HFFc6 (cell line): ENCODE measurements around the gene DCLK2. TPM values are rescaled to one million over a fixed set of nuclear protein-coding genes. Genes with fewer than 3 reads are reported as not detected.
A peak's percentile ranks its signal among the peaks of the same experiment; 100 is the strongest.

ENCODE experiments used
- DNase-seq: peaks from one replicate; pipeline ENCODE4 v3.0.0-alpha.2; 2018
- H3K27ac Mint-ChIP-seq: 2 replicates; pipeline ENCODE4 v1.8.0; 2020; ENCODE audit warnings: mild to moderate bottlenecking, mixed read lengths
- H3K27me3 Mint-ChIP-seq: 2 replicates; pipeline ENCODE4 v1.8.0; 2021; ENCODE audit warnings: mild to moderate bottlenecking, moderate library complexity, mixed read lengths; ENCODE audit not compliant: insufficient read depth
- H3K36me3 Mint-ChIP-seq: 2 replicates; pipeline ENCODE4 v1.8.0; 2021; ENCODE audit warnings: low read depth, mixed read lengths
- H3K4me1 Mint-ChIP-seq: 2 replicates; pipeline ENCODE4 v1.8.0; 2020; ENCODE audit warnings: low read depth, mixed read lengths
- H3K4me3 Mint-ChIP-seq: 2 replicates; pipeline ENCODE4 v1.8.0; 2020; ENCODE audit warnings: mild to moderate bottlenecking, moderate library complexity, mixed read lengths
- H3K9me3 Mint-ChIP-seq: 2 replicates; pipeline ENCODE4 v1.8.0; 2020; ENCODE audit warnings: mild to moderate bottlenecking, mixed read lengths
- CTCF ChIP-seq: fragments of 200-600 bp; sonication (generic); IDR thresholded peaks from 2 replicates; pipeline ENCODE4 v1.5.0; 2021; ENCODE audit warnings: antibody characterized with exemption, mild to moderate bottlenecking
- total RNA-seq, 6 experiments: library from RNA; stranded (reverse); fragmentation: NEBNext Ultra II Directional; extraction: Animal tissue kit (Norgen Biotek cat#: 25700); gene quantifications; 2 replicates in 1 of 6; 3 replicates in 5 of 6; pipeline ENCODE4 v1.2.3, GENCODE V29; 2021

DCLK2 gene
- total RNA-seq, 6 experiments from 2014 or later = 36.7 to 53.7 (median 38.4) TPM

GRCh38 chr4:150247184-150247583 lies 168.9 kb downstream of the DCLK2 start:
- peaks cover 64% of the 10 kb centered on the region for H3K36me3 Mint-ChIP-seq
- peaks cover 58% of the 10 kb centered on the region for H3K4me1 Mint-ChIP-seq
- H3K4me3 Mint-ChIP-seq = no peak overlapping the region; the same call in 1 of the 2 replicates
- TF ChIP-seq CTCF = no peak
- peak overlapping the region; percentile 62 for H3K27ac Mint-ChIP-seq
- no peak for DNase-seq
- H3K9me3 Mint-ChIP-seq = peaks cover 5% of the 10 kb centered on the region; the same call in 1 of the 2 replicates
- peaks cover 34% of the 10 kb centered on the region for H3K27me3 Mint-ChIP-seq

GRCh38 chr4:150248181-150248580 lies 169.9 kb downstream of the DCLK2 start:
- Mint-ChIP-seq H3K27me3 (peaks cover 37% of the 10 kb centered on the region), H3K4me3 (peak overlapping the region; percentile 44; the same call in 1 of the 2 replicates), H3K9me3 (peaks cover 15% of the 10 kb centered on the region), H3K36me3 (peaks cover 64% of the 10 kb centered on the region), H3K27ac (peak overlapping the region; percentile 62; the same call in 1 of the 2 replicates), H3K4me1 (peaks cover 57% of the 10 kb centered on the region)
- DNase-seq = no peak
- no peak for TF ChIP-seq CTCF

GRCh38 chr4:150250293-150250997 lies 172.2 kb downstream of the DCLK2 start:
- H3K9me3 Mint-ChIP-seq = peaks cover 19% of the 10 kb centered on the region
- H3K36me3 Mint-ChIP-seq = peaks cover 67% of the 10 kb centered on the region
- no peak for DNase-seq
- H3K27ac Mint-ChIP-seq = peak overlapping the region; percentile 75
- H3K27me3 Mint-ChIP-seq = peaks cover 48% of the 10 kb centered on the region
- no peak for TF ChIP-seq CTCF
- H3K4me1 Mint-ChIP-seq = peaks cover 36% of the 10 kb centered on the region
- H3K4me3 Mint-ChIP-seq = peak overlapping the region; percentile 39; the same call in 1 of the 2 replicates

DNA sequence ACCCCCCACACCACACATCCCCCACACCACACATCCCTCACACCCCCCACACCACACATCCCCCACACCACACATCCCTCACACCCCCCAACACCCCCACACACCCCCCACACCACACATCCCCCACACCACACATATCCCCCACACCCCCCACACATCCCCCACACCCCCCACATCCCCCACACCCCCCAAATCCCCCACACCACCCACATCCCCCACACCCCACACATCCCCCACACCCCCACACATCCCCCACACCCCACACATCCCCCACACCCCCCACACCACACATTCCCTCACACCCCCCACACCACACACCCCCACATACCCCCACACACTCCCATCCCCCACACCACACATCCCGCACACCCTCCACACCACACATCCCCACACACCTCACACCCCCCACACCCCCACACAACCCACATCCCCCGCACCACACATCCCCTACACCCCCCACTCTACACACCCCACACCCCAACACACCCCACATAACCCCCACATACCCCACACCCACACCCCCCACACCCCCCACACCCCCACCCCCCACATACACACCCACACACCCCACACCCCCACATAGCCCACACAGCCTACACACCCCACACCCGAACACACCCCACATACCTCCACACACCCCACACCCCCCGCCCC lies 172.9 kb downstream of the DCLK2 start:
- DNase-seq = no peak
- no peak for TF ChIP-seq CTCF
- Mint-ChIP-seq H3K27ac (no peak overlapping the region), H3K27me3 (peaks cover 53% of the 10 kb centered on the region), H3K4me1 (peaks cover 34% of the 10 kb centered on the region), H3K9me3 (peaks cover 19% of the 10 kb centered on the region), H3K36me3 (peaks cover 69% of the 10 kb centered on the region), H3K4me3 (no peak overlapping the region)

- peaks cover 59% of the 10 kb centered on the region for H3K27me3 Mint-ChIP-seq
- peaks cover 19% of the 10 kb centered on the region for H3K9me3 Mint-ChIP-seq
- no peak for DNase-seq
- peak overlapping the region; percentile 75; the same call in 1 of the 2 replicates for H3K4me3 Mint-ChIP-seq
- peaks cover 30% of the 10 kb centered on the region for H3K4me1 Mint-ChIP-seq
- H3K36me3 Mint-ChIP-seq = peaks cover 69% of the 10 kb centered on the region
- no peak for TF ChIP-seq CTCF
- H3K27ac Mint-ChIP-seq = peak overlapping the region; percentile 81; the same call in 1 of the 2 replicates
Measured at GRCh38 chr4:150251752-150252190, 173.5 kb downstream of the DCLK2 start.
